Hepatocyte (in vitro differentiated cells): ENCODE results near the gene MEF2C. TPM values are rescaled to one million over a fixed set of nuclear protein-coding genes. Genes with fewer than 3 reads are reported as not detected.

Experiments
- DNase-seq: peaks from one replicate; pipeline ENCODE4 v3.0.0-alpha.2; 2016; ENCODE audit warnings: low spot score
- H2AFZ ChIP-seq: fragments of 200-600 bp; sonication (generic); 2 replicates; pipeline ENCODE4 v1.6.0; 2016; ENCODE audit warnings: antibody characterized with exemption, mild to moderate bottlenecking
- H3K27ac ChIP-seq: fragments of 200-600 bp; sonication (generic); 2 replicates; pipeline ENCODE4 v1.5.1; 2016; ENCODE audit warnings: mild to moderate bottlenecking
- H3K27me3 ChIP-seq: fragments of 200-600 bp; sonication (generic); 2 replicates; pipeline ENCODE4 v1.6.1; 2016
- H3K36me3 ChIP-seq: fragments of 200-600 bp; sonication (generic); replicated peaks from 2 replicates; pipeline ENCODE4 v1.5.1; 2016; ENCODE audit warnings: low read depth; ENCODE audit not compliant: insufficient read depth
- H3K4me1 ChIP-seq: fragments of 200-600 bp; sonication (generic); 2 replicates; pipeline ENCODE4 v1.5.1; 2016; ENCODE audit warnings: mild to moderate bottlenecking, moderate library complexity; ENCODE audit not compliant: insufficient read depth
- H3K4me2 ChIP-seq: fragments of 200-600 bp; sonication (generic); 2 replicates; pipeline ENCODE4 v1.6.0; 2016
- H3K4me3 ChIP-seq: fragments of 200-600 bp; sonication (generic); 2 replicates; pipeline ENCODE4 v1.5.1; 2016; ENCODE audit warnings: mild to moderate bottlenecking
- H3K79me2 ChIP-seq: fragments of 200-600 bp; sonication (generic); 2 replicates; pipeline ENCODE4 v1.6.0; 2017; ENCODE audit warnings: mild to moderate bottlenecking
- H3K9me2 ChIP-seq: fragments of 200-600 bp; sonication (generic); replicated peaks from 2 replicates; pipeline ENCODE4 v1.6.0; 2017; ENCODE audit warnings: mild to moderate bottlenecking; ENCODE audit not compliant: insufficient read depth
- H3K9me3 ChIP-seq: fragments of 200-600 bp; sonication (generic); 2 replicates; pipeline ENCODE4 v1.5.1; 2016; ENCODE audit warnings: low read depth, mild to moderate bottlenecking
- H4K20me1 ChIP-seq: fragments of 200-600 bp; sonication (generic); 2 replicates; pipeline ENCODE4 v1.6.0; 2016; ENCODE audit warnings: mild to moderate bottlenecking; ENCODE audit not compliant: insufficient read depth, poor library complexity, severe bottlenecking
- EZH2 ChIP-seq: fragments of 200-600 bp; sonication (generic); IDR thresholded peaks from 2 replicates; pipeline ENCODE4 v1.6.1; 2016; ENCODE audit warnings: antibody characterized with exemption, mild to moderate bottlenecking, borderline replicate concordance
- EZH2phosphoT487 ChIP-seq: fragments of 200-600 bp; sonication (generic); IDR thresholded peaks from one replicate; pipeline ENCODE4 v1.6.1; 2018; ENCODE audit warnings: antibody characterized with exemption, mild to moderate bottlenecking, low read depth, moderate library complexity; ENCODE audit not compliant: unreplicated experiment, severe bottlenecking
- WGBS: methylation state at CpG from one replicate; pipeline ENCODE4 v1.1.6; 2016; ENCODE audit warnings: low lambda C conversion rate; ENCODE audit errors: missing lambda C conversion rate; 5-methylcytosine and 5-hydroxymethylcytosine counted together
- polyA plus RNA-seq: library from polyadenylated mRNA; unstranded; fragments of >200 nt; fragmentation: Nextera tagmentation; extraction: Ambion mirVana; gene quantifications from 2 replicates; pipeline ENCODE4 v1.2.1, GENCODE V29; 2016
- total RNA-seq: library from RNA; depleted of rRNA; stranded (reverse); fragments of >200 nt; gene quantifications from 2 replicates; pipeline ENCODE4 v1.2.3, GENCODE V29; 2014
- TF ChIP-seq, protein P1 (sequence below): fragments of 200-600 bp; sonication (generic); IDR thresholded peaks from 2 replicates; pipeline ENCODE4 v1.5.1; 2016; ENCODE audit warnings: antibody characterized with exemption, mild to moderate bottlenecking; ENCODE audit not compliant: poor library complexity

Gene MEF2C
- total and polyA plus RNA-seq, 2 experiments from 2014 or later = 5.9 to 14.6 TPM

DNA sequence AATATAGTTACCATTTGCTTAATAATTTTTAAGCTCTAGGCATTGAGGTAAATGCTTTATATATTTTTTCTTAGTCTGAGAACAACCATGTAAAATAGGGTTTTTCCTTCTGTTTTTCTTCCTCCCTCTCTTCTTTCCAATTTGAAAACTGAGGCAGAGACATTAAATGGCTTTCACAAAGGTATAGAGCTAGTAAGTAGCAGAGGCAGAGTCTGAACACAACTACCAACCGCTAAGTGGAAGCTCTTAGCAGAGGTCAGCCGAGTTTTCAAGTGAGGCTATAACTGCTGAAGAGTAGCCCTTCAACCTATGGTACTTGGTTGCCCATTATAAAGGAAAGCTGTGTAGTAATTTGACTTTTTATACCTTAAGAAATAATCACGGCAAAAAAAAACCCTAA lies 187.1 kb downstream of the MEF2C start:
- 11% methylated on average over 3 of the region's 3 CpGs for whole genome bisulfite sequencing
- peaks cover 14% of the 10 kb centered on the region for H3K4me1 ChIP-seq
- H4K20me1 ChIP-seq = no peaks in the 10 kb centered on the region
- no peaks in the 10 kb centered on the region for H3K9me2 ChIP-seq
- H2AFZ ChIP-seq = no peak overlapping the region
- no peaks in the 10 kb centered on the region for H3K9me3 ChIP-seq
- no peak overlapping the region for H3K27ac ChIP-seq
- no peak overlapping the region for H3K4me2 ChIP-seq
- DNase-seq = no peak
- H3K79me2 ChIP-seq = no peaks in the 10 kb centered on the region
- peaks cover 93% of the 10 kb centered on the region for H3K27me3 ChIP-seq
- TF ChIP-seq EZH2 = peak; percentile 68
- no peak for TF ChIP-seq EZH2phosphoT487
- no peak overlapping the region for H3K4me3 ChIP-seq
- H3K36me3 ChIP-seq = no peaks in the 10 kb centered on the region

DNA sequence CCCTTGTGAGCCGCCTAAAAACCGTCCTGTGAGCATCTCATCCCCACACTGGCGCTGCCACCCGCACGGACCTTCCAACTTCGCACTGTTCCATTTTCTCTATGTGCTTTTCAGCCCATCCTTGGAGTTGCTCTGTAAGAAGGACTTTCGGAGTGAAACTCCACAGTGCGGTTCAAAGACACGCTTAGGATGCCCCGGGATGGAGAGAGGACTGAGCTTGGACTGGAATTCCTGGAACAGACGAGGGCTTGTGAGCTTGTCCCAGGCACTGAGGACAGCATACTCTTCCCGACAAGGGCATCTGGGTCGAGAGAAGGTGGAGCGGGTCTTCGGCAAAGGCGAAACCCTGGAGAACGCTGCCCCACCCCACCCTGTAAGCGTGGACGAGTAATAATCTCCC lies 187.8 kb downstream of the MEF2C start:
- TF ChIP-seq, protein P1, sequence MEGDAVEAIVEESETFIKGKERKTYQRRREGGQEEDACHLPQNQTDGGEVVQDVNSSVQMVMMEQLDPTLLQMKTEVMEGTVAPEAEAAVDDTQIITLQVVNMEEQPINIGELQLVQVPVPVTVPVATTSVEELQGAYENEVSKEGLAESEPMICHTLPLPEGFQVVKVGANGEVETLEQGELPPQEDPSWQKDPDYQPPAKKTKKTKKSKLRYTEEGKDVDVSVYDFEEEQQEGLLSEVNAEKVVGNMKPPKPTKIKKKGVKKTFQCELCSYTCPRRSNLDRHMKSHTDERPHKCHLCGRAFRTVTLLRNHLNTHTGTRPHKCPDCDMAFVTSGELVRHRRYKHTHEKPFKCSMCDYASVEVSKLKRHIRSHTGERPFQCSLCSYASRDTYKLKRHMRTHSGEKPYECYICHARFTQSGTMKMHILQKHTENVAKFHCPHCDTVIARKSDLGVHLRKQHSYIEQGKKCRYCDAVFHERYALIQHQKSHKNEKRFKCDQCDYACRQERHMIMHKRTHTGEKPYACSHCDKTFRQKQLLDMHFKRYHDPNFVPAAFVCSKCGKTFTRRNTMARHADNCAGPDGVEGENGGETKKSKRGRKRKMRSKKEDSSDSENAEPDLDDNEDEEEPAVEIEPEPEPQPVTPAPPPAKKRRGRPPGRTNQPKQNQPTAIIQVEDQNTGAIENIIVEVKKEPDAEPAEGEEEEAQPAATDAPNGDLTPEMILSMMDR = no peak
- peak; percentile 80 for TF ChIP-seq EZH2
- peaks cover 14% of the 10 kb centered on the region for H3K4me1 ChIP-seq
- WGBS = 8% methylated on average over 19 of the region's 19 CpGs

DNA sequence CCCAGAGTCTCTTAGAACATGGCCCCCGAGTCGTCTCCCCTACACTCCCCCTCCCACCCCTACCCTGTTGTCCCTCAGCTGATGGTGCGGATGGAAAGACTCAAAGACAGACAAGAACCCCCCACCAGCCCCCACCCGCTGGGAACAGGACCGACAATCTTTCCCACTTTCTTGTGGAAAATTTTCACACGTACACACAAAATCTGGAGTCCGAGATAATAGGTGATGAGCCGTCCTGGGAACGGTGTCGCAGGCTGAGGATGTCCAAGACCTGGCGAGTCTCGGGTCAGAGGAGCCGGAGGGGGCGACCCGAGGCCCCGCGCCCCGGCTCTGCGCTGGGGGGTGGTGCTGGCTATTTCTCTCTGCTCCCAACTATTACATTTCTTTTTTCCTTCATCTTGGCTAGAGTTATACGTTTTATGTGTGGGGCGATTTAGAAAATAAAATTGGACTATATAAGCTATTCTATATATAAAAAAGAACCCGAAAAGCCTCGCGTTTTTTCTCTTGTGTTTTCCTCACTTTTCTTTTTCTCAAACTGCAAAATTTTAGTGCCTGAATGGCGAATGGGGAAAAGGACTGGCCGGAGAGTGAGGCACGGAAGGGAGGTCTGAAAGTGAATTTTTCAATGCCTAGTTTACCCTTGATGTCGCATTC lies 188.8 kb downstream of the MEF2C start:
- Histone ChIP-seq H4K20me1 (no peaks in the 10 kb centered on the region), H3K9me2 (no peaks in the 10 kb centered on the region), H3K4me1 (peaks cover 14% of the 10 kb centered on the region), H3K4me3 (no peak overlapping the region), H3K4me2 (no peak overlapping the region), H3K27ac (no peak overlapping the region), H3K27me3 (peaks cover 99% of the 10 kb centered on the region), H3K36me3 (no peaks in the 10 kb centered on the region), H2AFZ (no peak overlapping the region), H3K79me2 (no peaks in the 10 kb centered on the region), H3K9me3 (no peaks in the 10 kb centered on the region)
- peak; percentile 77 for TF ChIP-seq EZH2
- TF ChIP-seq, protein P1 = no peak
- peak; percentile 46 for TF ChIP-seq EZH2phosphoT487
- DNase-seq = no peak
- 7% methylated on average over 25 of the region's 28 CpGs for WGBS

More for the DNA sequence above, 187.8 kb downstream of the MEF2C start:
- Histone ChIP-seq H3K27ac (no peak overlapping the region), H2AFZ (no peak overlapping the region), H3K27me3 (peaks cover 99% of the 10 kb centered on the region), H3K36me3 (no peaks in the 10 kb centered on the region), H3K4me2 (no peak overlapping the region), H4K20me1 (no peaks in the 10 kb centered on the region), H3K9me3 (no peaks in the 10 kb centered on the region), H3K4me3 (no peak overlapping the region), H3K9me2 (no peaks in the 10 kb centered on the region), H3K79me2 (no peaks in the 10 kb centered on the region)
- no peak for DNase-seq

DNA sequence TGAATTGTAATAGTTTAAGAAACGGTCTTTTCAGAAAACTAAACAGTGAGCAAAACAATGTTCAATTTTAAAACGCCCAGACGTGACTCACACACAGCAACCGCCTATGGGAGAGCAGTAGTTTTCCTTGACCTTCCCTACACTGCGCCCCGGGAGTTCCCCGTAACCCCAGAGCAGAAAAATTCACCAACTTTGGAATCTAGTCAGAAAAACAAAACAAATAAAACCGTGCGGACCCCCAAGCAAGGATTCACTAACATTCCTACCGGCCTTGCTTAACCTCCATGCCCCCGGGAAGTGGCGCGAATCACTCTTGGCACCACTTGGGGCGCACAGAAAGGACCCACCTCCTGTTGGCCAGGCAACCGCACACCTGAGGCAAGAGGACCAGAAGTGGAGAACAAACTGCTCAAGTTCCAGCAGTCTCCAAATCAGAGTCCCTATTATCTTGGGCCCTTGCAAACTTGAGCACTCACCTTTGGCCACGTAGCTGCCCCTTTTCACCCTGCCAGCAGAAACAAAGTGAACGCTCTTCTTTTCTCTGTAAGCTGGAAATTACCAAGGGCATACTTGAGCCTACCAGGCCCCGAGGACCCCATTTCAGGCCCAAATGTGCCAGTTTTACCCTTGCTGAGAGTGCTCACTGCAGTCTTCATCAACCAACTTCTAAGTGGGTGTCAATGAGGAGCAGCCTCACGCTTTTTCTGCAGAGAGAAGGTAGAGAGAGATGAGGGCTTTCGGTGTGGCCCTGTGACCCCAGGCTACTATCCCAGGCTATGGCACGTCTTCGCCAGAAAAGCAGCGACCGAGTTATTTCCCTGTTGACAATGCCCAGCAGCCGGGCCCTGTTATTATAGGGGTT lies 189.7 kb downstream of the MEF2C start:
- Histone ChIP-seq H3K4me3 (no peak overlapping the region), H3K9me3 (no peaks in the 10 kb centered on the region), H3K27me3 (peaks cover 99% of the 10 kb centered on the region), H2AFZ (no peak overlapping the region), H3K79me2 (no peaks in the 10 kb centered on the region), H3K9me2 (no peaks in the 10 kb centered on the region), H4K20me1 (no peaks in the 10 kb centered on the region), H3K27ac (no peak overlapping the region), H3K36me3 (no peaks in the 10 kb centered on the region), H3K4me2 (no peak overlapping the region), H3K4me1 (peaks cover 14% of the 10 kb centered on the region)
- no peak for DNase-seq
- WGBS = 6% methylated on average over 25 of the region's 25 CpGs
- peak; percentile 18 for TF ChIP-seq EZH2phosphoT487
- TF ChIP-seq, protein P1 = no peak
